AG10803 (cell line): ENCODE measurements around the gene ITSN1.
A peak's percentile ranks its signal among the peaks of the same experiment; 100 is the strongest.

Source experiments
- DNase-seq: peaks from one replicate; pipeline ENCODE4 v3.0.0; 2010; ENCODE audit warnings: low read depth
- H3K4me3 ChIP-seq: 2 replicates; pipeline ENCODE4 v1.5.1; 2011; ENCODE audit warnings: mild to moderate bottlenecking, low read length, control low read depth
- CTCF ChIP-seq: conservative IDR thresholded peaks from 2 replicates; pipeline ENCODE4 v1.5.1; 2011; ENCODE audit warnings: mild to moderate bottlenecking, low read length, control low read depth, inconsistent platforms

ITSN1 gene

GRCh38 chr21:33902349-33902748, 260.0 kb downstream of the ITSN1 start:
- no peak for TF ChIP-seq CTCF
- DNase-seq: no peak
- H3K4me3 ChIP-seq: no peak overlapping the region

- no peak for TF ChIP-seq CTCF
- DNase-seq: no peak
- H3K4me3 ChIP-seq: no peak overlapping the region
These were observed 261.7 kb downstream of the ITSN1 start for GRCh38 chr21:33904041-33904440.

- H3K4me3 ChIP-seq: no peak overlapping the region
- DNase-seq: no peak
- no peak for TF ChIP-seq CTCF
These were observed 266.5 kb downstream of the ITSN1 start for GRCh38 chr21:33908760-33909159.

- no peak overlapping the region for H3K4me3 ChIP-seq
- no peak for DNase-seq
- no peak for TF ChIP-seq CTCF
These were observed 267.5 kb downstream of the ITSN1 start for GRCh38 chr21:33909756-33910155.

- TF ChIP-seq CTCF: no peak
- no peak overlapping the region; the same call in 1 of the 2 replicates for H3K4me3 ChIP-seq
- DNase-seq: no peak
These were observed 271.9 kb downstream of the ITSN1 start for GRCh38 chr21:33914188-33914587.

- TF ChIP-seq CTCF: 0 out of 2 replicates have a peak, but pooled peaks have one; percentile 0
- peak within 1 kb of the TSS; percentile 99 for H3K4me3 ChIP-seq
These were observed 273.3 kb downstream of the ITSN1 start, which contains the start of gene ATP5PO for GRCh38 chr21:33915368-33916199. ATP5PO (minus strand) TSS chr21:33915804; CDS start chr21:33915763, 41 bp downstream.

GRCh38 chr21:33916200-33916567, 273.9 kb downstream of the ITSN1 start:
- no peak for DNase-seq
- H3K4me3 ChIP-seq: peak overlapping the region; percentile 99
- no peak for TF ChIP-seq CTCF

More at GRCh38 chr21:33915368-33916199, 273.3 kb downstream of the ITSN1 start, which contains the start of gene ATP5PO:
- DNase-seq: peak; percentile 96
